Medulla oblongata (tissue), 1 donor: ENCODE measurements around the gene ABCA2.

Experiments
- DNase-seq: peaks from one replicate; pipeline ENCODE4 v3.0.0-alpha.2; 2015; ENCODE audit errors: extremely low spot score

Gene ABCA2

DNA sequence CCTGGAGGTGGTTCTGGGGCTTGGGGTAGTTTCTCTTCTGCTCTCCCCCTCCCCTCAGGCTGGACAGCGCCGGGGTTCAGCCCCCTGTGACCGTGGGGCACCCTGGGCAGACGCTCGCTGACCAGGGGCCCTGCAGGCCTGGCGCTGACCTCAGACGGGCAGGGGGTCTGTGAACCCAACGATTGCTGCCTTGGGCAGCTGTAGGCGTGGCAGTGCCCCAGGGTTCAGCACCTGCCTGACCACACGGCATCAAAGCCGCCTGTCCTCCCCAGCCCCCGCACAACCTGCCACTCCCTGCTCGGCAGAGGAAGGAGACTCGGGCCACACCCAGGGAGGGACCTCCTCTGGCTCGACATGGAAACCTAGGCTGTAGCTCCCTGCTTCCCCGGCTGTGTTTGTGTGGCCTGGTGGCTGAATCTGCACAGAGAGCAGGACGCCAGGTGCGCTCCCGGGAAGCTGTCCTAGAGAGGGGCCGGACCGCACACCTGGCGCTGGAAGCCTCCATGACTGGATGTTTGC is 63.8 kb downstream of the ABCA2 start:
- DNase-seq: no peak

DNA sequence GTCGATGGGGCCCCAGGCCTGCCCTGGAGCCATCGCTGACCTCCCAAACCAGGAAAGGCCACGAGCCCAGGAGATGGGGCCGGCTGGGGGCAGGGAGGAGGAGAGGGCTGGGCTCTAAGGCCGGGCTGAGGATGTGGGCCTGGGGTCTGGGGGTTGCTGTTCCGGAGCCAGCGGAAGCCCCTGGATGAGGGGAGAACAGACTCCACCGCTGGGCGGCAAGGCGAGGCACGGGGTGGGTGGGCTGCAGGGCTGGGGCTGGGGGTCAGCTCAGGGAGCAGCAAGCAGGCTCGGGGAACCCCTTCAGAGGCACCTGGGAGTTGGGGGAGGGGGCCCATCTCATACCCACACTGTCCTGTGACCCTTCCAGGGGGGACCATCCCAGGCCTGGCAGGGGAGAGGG is 64.3 kb downstream of the ABCA2 start:
- no peak for DNase-seq

DNA sequence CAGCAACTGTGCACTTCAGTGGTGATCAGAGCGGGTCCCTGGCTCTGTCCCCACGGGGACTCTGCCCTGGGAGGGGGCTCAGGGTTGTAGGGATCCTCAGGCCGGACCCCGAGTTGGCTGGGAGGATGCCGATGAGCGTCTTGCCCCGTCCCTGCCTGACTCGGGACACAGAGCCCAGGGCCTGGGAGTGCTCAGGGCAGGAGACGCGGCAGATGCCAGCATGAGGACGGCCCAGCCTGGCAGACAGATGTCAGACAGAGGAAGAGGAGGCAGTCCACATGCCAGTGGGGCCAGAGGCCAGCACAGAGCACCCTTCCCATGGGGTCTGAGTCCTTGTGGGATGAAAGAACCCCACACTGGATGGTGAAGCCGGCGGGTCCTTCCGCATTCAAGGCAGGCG is 64.7 kb downstream of the ABCA2 start:
- peak; percentile 70 for DNase-seq

DNA sequence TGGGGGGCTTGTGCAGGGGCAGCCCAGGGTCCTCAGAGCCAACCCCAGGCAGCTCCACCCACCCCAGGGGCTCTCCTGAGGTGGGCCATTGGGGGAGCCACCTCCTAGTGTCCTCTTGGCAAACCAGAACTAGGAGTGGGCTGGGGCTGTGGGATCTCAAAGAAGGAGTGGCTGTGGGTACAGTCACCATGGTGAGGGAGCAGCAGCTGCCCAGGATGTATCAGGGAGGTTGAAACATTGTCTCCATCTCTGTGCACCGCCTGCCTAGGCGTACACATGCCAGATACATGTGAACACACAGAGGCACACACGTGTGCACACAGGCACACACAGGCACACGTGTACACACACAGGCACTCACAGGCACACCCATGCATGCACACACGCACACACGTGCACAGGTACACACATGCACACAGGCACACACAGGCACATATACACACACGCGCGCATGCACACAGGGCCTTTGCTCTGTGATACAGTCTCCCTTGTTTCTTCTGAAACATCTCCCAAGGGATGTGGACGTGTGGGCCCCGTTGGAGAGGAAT is 65.3 kb downstream of the ABCA2 start:
- DNase-seq: no peak

DNA sequence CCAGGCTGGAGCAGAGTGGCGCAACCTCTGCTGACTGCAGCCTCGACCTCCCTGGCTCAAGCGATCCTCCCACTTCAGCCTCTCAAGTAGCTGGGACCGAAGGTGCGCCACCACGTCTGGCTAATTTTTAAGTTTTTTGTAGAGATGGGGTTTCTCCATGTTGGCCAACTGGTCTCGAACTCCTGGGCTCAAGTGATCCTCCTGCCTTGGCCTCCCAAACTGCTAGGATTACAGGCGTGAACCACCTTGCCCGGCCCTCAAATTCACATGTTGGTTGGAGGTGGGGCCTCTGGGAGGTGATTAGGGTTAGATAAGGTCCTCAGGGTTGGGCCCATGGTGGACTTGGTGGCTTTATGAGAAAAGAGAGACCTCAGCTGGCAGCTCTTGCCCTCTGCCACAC is 65.9 kb downstream of the ABCA2 start:
- no peak for DNase-seq

DNA sequence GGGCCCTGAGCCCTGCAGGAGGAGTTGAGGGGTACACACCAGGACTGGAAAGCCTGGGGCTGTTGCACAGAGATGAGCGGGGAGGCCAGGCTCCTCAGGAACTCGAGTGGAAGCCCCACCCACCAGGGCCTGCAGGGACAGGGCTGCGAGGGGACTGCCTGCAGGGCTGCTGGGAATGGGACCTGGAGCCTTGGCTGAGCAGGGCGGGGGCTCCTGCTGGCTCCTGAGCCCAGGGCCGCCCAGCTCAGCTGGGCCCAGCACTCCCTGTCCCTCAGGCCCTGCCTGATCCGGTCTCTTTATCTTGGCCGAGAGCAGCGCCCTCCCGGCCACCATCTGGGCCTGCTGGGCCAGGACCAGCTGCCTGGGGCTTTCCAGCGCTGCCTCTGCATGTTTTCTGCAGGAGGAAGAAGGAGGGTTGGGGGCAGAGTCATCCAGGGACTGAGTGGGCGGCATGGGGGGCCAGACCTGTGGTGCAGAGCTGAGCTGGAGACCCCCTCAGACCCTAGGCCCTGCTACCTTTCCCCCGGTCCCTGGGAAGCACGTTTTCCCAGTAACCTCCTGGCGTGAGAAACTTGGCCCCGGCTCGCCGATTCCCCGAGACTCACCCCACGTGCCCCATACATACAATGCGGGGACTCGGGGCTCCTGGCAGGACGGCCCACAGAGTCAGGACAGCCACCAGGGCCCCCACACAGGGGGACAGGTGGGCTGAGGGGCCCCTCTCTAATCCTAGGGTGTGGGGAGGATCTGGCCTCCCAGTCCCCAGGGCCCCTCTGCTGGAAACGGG is 66.6 kb downstream of the ABCA2 start:
- DNase-seq: peak; percentile 52

DNA sequence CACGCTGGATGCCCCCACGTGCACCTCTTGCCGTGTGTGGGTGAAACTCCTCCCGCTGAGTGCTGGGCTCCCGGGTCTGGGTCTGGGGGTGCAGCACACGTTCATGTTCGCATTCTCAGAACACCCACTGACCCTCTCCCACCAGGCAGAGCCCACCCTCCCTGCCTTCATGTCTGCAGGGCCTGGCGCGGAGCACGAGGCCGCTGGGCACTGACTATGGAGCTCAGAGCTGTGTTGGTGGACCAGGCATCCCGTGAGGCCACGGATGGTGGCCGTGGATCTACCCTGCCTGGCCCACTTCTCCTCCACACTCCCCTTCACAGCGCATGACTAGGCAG is 67.1 kb downstream of the ABCA2 start:
- no peak for DNase-seq

DNA sequence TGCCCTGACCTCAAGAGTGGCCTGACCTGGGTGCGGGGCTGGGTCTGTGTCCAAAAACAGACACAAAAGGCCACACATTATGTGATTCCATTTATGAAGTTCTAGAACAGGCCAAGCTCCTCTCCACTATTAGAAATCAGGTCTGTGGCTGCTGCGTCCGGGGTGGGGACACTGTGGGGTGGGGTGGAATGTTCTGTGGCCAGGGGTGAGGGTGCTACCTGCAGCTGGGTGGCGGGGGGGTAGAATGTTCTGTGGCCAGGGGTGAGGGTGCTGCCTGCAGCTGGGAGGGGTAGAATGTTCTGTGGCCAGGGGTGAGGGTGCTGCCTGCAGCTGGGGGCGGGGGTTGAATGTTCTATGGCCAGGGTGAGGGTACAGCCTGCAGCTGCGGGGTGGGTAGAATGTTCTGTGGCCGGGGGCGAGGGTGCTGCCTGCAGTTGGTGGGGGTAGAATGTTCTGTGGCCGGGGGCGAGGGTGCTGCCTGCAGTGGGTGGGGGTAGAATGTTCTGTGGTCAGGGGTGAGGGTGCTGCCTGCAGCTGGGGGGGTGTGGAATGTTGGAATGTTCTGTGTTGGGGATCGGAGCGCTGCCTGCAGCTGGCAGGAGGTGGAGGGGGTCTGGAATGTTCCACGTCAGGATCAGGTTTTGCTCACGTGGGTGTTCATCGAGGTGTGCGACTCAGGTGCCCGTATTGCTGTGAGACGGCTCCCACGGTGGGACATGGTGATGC is 67.7 kb downstream of the ABCA2 start:
- no peak for DNase-seq

DNA sequence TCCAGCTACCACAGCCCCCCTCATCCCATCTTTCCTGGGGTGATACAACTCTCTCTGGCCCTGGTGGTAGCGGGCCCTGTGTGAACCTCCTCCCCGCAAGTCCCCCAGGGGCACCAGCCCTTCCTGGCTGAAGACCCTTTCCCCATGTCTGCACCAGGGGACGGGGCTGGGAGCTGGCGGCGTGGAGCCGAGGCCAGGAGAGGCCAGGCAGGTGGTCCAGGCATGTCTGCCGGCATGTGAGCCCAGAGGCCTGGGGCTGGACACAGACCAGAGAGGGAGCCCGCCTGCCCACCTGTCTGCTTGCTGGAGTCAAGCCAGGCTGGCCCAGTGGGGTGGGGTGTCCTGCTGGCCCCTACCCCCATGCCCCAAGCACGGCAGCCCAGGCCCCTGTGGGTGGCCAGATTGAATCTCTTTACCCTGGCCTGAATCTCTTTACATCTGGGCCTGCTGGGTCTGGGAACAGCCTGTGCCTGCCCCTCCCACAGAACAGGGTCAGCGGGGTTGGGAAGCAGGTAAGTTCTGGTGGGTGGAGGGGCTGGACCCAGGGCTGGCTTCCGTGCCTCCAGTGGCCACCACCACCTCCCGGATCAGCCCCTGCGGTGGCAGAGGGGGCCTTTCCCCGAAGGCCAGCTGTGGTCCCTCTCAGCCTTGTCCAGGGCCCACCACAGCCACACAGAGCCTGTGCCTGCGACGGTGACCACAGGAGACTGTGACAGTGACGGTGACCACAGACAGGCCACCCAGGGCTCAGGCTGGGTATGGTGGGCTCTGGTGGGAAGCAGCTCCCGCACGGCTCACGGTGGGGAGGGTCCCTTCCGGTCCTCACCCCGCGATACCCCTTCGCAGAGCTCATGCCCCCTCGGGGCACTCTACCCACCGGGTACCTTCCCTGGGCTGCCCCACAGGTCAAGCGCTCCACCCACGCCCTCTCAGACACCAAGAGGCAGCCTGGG is 68.9 kb downstream of the ABCA2 start:
- DNase-seq: no peak

DNA sequence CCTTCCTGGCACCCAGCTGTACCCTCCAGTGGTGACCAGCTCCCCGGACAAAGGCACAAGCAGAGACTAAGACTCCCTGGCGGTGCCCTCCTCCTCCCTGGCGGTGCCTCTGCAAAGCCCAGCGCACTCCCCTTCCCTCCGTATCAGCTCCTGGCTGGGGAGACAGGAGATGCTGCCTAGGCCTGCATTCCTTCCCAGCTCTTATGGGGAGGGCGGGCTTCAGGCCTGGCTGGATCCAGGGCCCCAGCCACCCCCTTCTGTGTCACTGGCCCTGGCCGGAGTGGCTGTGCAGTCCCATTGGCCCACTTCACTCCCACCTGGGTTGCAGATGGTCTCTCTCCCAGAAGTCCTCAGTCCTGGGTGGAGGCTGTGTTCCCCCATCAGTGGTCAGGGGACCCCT is 69.6 kb downstream of the ABCA2 start:
- DNase-seq: no peak

DNA sequence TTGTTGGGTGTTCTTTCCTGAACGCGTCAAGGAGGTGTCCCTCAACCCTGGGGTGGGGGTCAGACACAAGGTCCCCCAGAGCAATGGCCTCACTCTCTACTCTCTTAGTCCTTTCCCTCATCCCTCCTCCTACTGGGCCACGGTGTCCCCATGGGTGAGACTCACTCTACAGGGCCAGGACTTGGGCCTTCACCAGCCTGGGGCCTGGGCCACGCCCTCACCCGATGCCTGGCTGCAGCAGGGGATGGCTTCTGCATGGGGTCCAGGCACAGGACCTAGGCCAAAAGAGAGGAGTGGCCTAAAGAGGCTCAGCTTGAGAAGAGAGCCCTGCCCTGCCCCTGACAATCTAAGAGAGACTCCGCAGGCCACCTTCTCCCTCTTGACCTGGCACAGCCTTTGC is 70.1 kb downstream of the ABCA2 start:
- no peak for DNase-seq

DNA sequence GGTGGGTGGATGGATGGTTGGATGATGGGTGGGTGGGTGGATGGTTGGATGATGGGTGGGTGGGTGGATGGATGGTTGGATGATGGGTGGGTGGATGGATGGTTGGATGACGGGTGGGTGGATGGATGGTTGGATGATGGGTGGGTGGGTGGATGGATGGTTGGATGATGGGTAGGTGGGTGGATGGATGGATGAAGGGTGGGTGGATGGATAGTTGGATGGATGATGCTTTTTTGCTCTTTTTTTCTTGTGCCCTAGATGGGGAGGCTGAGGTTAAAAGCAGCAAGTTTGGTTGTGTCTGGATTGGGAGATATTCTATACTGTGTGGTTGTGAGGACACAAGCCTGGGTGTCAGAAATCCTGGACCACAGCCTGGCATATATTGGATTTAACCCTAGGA is 70.6 kb downstream of the ABCA2 start:
- no peak for DNase-seq
